ENCODE measurements around the gene TMEM109.

The TMEM109 gene

GRCh38 chr11:60970890-60971289 is 56.9 kb downstream of the TMEM109 start:
- no peak for DNase-seq (ENCODE audit: low spot score)

GRCh38 chr11:60971520-60971919 is 57.6 kb downstream of the TMEM109 start, which contains the start of gene CD6:
CD6 (plus strand) TSS chr11:60971680; CDS start chr11:60971866, 186 bp downstream.
- DNase-seq (ENCODE audit: low spot score), result no peak

DNA sequence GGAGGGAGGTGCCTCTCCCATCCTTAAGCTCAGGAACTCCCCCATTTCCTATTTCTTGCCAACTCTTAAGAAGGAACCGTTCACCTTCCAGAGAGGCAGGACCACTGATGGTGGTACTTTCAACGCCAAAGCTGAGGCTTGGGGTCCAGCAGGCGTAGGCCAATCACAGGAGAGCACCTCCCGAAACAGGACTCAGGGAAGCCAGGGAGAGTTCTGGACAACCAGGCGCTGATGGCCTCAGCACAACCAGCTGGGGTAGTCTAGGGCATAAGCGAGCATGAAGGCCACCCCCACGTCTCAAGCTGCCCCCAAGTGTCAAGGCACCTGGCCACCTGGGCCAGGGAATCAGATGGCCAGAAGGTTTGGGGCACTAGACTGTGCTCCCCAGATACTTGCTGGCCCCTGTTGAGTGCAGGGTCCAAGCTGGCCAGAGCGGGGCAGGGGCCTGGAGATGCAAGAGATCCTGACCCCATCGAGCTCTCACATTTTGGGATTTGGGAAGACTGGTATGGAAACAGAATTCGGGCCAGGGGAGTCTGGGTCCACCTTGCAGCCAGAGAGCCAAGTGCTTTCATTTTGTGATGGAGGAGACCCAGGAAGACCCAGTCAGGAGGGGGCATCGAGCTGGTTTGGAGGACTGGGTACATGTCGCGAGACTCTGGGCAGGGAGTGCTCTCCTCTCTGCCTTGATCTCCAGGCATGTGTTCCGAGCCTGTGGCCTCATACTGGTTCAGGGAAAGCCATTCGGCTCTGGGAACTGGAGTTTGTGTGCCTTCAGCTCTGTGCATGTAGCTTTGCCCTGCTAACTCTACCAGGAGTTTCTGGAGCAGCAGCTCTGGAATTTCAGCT is 58.4 kb downstream of the TMEM109 start:
- no peak for DNase-seq (ENCODE audit: low spot score)
